Iris pigment epithelial cell (primary cell): ENCODE results near the gene CEP41.
A peak's percentile ranks its signal among the peaks of the same experiment; 100 is the strongest.

Source experiments
- DNase-seq: peaks from one replicate; pipeline ENCODE4 v3.0.0-alpha.2; 2011; ENCODE audit warnings: low read depth

The CEP41 gene

DNA sequence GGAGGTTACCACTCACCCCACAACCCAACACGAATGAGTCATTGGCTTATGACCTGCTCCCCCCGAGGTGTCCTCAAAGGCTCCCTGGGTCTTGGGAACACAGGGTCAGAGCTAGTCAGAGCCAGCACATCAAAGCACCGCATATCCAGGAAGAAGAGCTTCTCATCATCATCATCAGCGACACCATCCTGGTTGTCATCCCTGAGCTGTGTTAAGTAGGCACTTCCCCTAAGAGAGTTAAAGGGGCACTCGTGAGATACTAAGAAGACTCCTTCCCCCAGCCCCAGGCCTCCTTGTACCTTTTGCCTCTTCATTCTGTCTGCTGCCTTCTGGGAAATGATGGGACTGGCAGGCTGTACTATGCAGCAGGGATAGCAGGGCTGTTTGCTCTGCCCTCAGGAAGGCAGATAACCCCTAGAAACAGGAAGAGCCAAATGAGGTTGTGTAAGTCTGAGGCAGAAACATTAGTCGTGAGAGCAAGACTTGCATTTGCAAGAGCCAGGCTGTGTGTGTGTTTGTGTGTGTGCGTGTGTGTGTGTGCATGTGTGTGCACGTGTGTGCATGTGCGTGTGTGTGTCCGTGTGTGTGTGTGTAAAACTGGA lies 71.6 kb downstream of the CEP41 start:
- peak; percentile 95 for DNase-seq

DNA sequence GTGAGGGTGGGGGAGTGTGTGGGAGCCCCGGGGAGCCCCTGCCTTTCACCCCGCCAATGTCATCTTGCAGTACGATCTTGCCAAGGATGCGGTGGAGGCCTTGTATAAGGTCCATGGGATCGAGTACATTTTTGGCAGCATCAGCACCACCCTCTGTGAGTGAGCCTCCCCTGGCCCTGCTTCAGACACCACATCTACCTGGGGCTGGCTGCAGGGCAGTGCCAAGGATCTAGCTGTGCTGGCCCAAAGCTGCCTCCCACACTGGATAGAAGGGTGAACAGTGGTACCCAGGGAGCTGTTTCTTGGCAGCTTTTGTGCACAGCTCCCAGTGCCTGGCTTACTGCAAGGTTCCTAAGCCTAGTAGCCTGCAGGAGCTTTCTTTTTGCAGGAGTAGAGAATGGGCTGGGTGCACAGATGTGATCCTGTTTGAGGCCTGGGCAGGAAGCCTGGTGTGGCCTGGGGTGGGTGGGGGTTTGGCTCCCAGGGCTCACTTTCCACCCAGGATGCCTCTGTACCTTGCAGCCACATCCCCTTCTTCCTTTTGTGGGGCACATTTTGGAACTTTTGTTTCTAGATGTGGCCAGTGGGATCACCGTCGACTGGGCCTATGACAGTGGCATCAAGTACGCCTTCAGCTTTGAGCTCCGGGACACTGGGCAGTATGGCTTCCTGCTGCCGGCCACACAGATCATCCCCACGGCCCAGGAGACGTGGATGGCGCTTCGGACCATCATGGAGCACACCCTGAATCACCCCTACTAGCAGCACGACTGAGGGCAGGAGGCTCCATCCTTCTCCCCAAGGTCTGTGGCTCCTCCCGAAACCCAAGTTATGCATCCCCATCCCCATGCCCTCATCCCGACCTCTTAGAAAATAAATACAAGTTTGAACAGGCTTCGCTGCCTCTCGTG lies 72.7 kb downstream of the CEP41 start:
- DNase-seq: no peak

DNA sequence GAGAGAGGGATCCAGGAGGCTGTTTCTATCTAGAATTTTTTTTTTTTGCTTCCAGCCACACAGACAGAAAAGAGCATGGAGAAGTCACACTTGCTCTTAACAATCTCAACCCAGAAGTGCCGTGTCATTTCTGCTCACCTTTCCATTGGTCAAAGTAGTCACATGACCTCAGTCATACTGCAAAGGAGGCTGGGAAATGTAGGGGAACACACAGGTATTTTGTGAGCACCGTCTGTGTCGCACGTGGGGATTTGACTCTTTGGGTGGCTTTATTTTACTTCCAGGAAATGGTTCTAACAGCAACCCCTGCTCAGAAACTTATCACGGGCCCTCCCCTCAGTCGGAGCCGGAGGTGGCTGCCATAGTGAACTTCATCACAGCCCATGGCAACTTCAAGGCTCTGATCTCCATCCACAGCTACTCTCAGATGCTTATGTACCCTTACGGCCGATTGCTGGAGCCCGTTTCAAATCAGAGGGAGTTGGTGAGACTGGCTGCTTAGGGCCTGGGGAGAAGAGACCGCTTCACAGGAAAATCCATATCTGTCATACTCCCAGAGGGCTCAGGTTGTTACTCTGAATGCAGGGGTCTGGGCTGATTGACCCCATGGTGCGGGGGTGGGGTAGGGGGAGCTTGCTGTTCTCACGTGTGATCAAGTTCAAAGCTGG lies 73.6 kb downstream of the CEP41 start:
- no peak for DNase-seq

DNA sequence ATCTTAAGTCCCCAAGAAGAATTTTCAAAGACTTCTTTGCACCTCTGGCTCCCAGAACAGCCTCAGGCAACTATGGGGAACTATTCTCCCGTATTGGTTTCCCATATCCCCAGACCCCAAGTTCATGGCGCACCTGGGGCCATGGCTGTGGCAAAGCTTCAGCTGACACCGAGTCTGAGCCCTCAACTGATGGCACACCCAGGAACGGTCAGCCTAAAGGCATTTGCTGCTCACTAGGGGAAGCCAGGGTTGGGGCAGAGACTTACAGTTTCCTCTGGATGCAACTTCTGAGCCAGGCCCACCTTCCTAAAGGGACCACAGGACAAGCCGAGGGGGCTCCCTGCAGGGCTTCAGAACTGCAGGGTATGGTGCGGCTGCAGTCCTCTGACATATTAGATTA lies 74.3 kb downstream of the CEP41 start:
- DNase-seq: no peak

DNA sequence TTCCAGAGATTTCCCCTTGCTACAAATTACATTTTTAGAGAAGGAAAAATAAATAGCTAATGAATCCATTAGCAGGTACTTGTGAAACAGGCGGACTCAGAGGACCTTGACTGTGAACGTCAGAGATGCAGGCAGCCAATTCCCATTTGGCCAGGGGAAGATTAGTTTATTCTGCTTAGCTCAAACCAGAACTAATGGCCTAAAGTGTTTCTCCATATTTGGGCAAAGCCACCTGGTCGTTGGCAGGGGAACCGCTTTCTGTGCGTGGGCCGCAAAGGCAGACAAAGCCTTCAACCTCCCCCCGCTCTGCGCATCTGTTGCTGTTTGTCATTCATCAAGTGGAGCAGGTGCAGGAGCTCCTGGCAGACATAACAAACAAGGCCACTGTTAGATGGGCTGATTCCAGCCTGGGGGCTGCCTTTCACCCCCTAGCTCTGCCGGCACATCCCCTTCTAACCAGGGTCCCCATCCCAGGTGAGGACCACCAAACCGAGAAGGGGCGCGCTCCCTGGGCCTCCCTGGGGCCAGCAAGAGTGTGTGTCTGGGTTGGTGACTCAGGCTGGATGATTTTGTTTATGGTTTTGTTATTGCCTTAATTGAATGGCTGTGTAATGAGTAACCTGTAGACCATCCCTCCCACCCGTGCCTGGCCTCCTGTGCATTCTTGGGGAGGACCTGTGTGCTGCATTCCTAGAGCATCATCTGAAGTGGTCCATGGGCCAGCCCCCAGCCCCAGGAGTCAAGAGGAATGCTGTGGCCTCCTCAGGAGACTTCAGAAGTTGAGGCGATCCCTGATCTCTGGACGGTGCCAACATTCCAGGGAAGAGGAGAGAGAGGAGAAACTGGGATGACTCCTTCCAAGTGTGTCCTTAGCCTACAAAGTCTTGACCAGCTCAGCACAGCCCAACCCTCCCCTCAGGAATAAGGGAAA lies 75.0 kb downstream of the CEP41 start:
- DNase-seq: peak; percentile 70

DNA sequence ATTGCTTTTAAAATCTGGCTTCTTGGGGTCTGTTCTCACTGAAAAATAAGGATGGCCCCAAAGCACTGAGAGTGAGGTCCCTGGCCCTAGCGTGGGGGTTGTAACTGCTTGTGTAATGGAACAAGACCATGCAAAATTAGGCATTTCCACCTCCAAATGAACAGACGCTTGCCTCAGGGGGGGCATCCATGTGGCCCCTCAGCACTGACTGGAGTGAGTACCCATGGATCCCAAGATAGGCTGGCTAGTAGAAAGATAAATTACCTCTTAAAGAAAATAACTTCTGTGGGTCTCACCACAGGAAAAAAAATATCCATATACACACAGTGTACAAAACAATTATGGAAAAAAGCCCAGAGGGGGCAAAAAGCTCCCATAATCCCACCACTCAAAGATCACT lies 75.7 kb downstream of the CEP41 start:
- DNase-seq: no peak

DNA sequence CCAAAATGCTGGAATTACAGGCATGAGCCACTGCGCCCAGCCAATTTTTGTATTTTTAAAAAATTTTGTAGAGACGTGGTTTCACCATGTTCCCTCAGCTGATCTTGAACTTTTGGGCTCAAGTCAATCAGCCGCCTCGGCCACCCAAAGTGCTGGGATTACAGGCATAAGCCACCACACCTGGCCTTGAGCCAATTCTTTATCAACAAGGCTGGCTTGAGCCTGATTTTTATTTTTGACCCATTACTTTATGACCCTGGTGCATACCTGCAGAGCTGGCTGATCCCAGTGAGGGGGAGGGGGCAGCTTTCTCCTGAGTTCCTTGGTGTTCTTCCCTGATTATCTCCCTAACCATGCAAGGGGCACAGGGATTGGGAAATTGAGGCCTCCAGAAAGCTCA lies 76.4 kb downstream of the CEP41 start:
- no peak for DNase-seq

DNA sequence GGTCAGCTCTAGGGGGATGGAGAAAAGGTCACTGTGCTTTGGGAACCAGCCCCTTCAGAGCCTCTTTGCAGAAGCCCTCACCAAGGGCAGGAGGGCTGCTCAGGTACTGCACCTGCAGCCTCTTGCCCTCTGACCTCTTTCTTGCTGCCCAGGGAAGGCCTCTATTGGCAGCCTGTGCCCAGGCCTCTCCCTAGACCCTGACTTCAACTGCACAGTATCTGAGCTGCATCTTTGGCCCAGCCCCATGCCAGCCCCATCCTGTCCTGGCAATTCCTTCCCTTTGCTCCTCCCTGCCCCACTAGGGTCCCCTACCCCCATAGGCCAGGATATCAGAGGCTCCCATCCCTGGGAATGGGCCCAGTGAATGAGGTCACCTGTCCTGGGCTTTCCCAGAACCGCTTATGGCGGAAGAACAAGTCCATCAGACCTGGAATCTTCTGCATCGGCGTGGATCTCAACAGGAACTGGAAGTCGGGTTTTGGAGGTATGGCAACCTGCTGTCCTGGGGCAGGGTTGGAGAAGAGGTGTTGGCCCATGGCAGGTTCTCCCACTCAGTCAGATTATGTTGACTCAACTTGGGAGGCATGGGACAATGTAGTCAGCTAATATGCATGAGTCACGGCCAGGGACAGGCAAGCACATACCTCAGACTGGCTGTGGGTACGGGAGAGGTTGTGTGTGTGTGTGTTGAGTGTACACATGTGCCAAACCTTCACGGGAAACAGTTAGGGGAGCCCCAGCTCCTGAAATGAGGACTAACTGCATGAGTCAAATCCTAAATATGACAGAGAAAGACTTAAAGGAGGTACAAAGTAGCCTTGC lies 77.6 kb downstream of the CEP41 start:
- DNase-seq: peak; percentile 96

DNA sequence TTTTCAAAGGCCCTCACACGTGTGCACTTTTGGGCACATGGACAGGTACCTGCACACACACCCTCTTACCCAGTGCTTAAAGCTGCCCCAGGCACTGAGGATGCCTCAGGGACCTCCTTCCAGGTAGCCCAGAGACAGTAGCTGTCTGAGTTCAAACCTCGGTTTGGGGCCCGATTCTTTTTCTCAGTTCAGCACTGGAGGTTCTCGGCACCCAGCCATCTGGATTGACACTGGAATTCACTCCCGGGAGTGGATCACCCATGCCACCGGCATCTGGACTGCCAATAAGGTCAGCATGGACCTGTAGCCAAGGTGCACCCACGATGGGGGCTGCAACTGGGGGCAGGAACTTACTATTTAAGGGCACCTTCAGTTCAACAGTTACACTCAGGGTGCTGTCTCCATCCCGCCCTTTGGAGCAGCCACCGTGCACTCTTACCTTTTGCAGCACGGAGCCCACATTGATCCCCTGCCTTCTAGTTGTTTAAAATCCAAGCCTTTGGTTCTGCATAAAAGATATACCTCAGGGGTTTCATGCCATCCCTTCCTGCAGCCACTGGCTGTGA lies 78.5 kb downstream of the CEP41 start:
- DNase-seq: no peak

DNA sequence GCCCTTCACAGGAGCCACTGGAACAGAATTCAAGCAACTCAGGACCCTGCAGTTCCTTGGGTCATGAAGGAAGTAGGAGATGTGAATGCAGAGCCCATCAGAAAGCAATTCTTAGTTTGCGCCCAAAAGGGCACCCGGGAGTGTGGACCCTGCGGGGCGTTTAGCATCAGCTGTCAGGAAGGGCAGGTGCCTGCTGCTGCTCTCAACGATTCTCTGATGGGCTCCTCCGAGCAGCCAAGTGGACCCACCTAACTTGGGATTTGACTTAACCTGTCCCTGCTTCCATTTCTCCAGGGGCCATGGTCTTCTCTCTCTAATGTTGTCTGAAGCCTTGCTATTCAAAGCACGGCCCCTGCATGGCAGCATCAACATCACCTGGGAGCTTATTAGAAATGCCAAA lies 79.1 kb downstream of the CEP41 start:
- DNase-seq: no peak

DNA sequence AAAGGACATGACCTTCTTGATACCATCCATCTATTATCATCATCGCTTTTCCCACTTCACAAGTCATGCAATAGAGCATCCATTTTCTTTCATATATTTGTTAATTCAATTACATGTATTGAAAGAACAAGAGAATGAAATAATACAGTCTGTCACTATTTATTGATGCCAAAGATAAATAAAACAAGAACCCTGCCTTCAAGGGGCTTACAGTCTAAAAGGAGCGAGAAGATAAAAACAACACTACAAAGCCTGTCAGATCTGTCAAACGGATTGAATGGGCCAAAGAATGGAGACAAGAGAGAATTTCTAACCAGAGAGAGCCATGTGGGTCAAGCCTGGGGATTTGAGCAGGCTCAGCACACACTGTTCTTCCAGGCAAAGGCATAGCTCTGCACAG lies 80.3 kb downstream of the CEP41 start:
- no peak for DNase-seq

DNA sequence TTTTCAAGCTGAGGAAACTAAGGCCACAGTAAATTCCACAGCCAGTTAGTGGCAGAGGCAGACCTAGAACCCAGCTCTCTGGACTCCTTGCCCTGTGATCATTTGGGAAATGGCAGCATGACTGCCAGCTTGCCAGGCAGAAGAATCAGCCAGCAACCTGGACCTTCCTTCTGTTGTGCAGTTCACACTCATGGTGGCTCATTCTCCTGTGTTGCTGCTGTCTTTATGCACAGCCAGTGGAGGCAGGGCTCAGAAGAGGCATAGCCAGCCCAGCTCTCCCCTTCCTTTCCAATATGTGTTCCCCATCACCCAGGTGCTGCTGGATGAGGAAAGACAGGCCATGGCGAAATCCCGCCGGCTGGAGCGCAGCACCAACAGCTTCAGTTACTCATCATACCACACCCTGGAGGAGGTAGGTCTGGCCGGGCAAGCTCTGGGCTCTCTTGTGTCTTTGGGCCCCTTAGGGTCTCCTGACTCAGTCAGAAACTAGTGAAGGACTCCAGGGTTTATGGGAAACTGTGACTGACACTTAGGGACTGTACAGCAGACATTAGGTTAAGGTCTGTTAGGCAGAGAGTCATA lies 81.4 kb downstream of the CEP41 start:
- DNase-seq: no peak

DNA sequence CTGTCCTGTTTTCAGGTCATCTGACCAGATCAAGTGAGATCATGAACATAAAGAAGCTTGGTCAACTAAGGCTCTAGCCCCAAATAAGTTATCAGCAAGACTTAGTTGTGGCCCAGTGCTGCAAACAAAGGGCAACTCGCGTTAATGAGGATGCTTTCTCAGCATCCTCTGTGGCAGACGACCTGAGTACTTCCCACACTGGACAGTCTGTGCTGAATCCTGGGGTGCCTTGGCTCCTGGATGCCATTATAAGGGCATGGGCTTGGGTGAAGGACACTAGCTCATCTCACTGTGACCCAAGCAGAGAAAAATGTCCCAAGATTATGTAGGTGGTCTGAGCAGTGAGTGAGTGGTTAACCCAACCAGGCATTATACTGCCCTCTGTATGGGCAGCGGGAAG lies 82.3 kb downstream of the CEP41 start:
- no peak for DNase-seq

DNA sequence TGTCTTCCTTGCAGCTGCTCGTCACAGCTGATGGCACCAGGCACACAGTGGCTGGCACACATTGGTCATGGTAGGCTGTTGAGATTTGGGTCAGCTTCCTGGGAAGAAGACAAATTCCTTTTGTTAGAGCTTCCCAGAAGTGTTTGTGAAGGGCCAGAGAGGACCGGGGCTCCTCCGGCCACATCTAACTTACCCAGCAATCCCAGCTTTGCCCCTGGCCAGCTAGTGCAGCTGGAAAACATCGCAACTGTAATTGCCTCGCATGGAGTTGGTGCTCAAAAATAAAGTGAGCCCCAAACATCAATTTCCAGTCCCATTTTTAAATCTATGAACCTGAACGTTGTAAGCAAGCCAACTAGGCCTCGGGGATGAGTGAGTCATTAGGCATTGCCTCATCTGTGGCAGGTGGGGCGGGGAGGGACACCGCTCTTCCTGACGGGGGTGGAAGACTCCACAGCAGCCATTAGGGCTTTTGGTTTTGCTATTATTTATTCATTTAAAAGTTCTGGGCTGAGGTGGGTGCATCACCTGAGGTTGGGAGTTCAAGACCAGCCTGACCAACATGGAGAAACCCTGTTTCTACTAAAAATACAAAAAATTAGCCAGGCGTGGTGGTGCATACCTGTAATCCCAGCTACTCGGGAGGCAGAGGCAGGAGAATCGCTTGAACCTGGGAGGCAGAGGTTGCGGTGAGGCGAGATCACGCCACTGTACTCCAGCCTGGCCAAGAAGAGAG lies 83.8 kb downstream of the CEP41 start:
- DNase-seq: peak; percentile 95

DNA sequence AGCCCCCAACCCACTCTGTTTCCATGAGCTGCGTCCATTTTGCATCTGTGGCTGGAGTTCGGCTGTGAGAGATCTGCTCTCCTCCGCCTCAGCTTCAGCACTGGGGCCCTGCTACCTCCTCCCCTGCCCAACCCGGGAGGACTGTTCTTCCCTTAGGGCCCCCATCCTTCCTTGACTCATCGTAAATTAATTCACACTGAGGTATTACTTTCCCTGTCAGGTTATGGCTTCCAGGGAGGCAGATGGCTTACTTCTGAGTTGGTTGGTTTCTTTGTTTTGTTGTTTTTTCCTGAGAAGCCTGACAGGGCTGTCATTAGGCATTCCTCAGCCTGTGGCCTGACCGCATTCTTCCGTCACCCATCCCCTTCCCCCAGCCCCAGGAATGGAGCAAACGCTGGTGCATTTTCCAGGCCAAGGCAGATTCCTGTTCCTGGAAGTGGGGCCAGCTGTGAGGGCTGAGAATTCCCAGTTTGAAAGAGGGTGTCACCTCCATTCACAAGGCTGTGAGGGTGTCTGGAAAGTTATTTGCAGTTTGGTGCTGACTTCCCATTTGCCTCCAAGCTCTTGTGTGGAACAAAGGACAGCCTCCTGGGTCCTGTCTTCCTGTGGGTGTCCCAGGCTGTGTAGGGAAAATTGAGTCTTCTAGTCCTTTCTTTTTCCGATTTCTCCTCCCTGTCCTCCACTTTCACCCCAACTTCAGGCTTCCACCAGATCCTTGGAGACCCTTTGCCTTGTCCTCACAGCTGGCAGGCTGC lies 84.5 kb downstream of the CEP41 start:
- DNase-seq: peak; percentile 93

DNA sequence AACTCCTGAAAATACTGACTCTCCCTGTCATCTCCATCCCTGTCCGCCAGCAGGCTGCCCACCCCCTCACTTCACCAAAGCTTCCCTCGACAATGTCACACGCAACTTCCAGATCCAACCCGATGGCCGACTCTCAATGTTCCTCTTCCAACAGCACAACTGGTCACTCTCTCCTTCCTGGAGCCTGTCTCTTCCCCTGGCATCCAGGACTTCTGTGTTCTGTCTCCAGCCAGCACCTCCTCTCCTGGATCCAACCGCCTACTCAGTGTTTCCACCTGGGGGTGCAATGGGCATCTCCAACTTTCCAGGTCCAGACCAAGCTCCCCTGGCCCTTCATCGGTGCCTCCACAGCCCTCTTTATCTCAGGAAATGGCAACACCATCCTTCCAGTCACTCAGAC lies 87.6 kb downstream of the CEP41 start:
- DNase-seq: no peak

DNA sequence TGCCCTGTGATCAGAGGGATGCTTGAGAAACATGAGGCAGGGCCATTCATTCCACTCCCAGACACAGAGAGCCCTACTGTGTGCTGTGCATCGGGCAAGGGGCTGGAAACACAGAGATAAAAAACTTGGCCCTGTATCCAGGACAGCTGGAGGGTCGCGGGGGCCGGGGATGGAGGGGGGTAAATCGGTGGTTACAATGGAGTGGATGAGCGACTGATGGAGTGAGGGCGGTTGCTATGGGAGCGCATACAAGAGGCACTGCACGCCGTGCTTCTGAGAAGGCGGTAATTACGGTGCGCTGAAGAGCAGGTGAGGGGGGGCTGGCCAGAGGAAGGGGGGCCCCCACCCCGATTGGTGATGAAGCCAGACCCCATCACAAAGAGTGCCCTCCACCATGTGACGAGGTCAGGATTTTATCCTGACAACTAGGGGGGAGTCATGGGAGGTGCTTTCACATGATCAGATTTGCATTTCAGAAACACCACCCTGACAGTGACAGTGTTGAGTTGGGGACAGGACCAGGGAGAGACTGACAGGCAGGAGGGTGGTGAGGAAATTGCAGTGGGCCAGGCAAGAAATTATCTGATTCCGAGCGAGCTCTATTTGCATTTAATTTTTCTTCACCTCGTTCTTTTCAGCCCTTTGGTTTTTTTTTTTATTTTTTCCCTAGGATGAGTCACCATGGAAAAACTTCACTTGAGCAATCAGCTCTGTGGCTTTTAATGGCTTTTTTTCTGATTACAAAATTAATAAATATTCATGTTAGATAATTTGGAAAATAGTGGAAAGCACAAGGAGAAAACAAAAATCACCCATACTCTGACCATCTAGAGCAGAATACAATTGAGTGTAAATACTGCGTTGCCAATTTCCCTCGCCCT lies 88.4 kb downstream of the CEP41 start:
- DNase-seq: peak; percentile 65

DNA sequence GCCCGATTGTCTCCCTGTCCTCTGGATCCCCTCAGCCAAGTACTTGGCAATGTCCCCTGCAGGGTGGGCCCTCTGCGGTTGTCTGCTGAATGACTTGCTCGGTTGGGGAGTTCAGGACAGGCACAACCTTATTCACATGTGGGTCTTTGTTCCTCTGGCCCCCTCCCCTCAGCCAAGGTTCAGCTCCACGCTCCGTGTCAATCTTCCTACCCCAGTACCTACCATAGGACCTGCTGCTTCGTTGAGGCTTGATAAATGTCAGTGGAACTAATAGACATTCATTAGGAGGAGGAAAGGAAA lies 89.1 kb downstream of the CEP41 start:
- DNase-seq: no peak
